ENCODE measurements around the gene TMEM132E. TPM values are rescaled to one million over a fixed set of nuclear protein-coding genes. Genes with fewer than 3 reads are reported as not detected.

Gene TMEM132E
- total and polyA plus RNA-seq, 10 of the 15 experiments (the other 5 are each of a cell fraction or from before 2014, with no cell fraction given): not detected

DNA sequence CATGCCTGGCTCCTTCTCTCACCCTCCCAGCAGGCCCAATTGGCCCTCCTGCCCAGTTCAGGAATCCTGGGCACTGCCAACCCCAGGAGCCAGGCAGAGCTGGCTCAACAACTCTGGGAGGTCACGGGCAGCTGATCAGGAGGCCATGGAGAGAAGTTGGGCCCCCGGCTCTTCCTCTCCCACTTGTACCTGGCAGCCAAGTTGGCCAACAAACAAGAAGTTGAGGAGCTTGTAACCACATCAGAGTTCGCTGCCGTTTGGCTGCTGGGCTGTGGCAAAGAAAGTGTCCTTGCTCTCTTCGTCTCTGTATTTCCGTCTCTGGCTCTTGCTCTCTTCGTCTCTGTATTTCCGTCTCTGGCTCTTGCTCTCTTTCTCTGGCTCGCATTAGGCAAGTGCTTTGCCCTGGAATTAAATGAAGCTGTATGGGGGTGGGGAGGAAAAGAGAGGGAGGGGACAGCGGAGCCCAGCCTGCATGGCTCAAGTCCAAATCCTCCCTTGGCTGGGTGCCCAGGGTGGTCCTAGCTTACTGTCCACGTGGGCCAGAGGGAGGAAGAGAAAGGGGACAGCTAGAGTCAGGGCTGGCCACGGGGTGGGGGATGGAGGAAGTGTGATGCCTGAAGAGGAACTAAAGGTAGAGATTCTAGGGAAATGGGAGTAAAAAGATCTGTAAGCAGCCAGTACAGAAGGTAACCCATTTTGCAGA lies 7.8 kb upstream of the TMEM132E start (continued):
- TF ChIP-seq, protein P1, sequence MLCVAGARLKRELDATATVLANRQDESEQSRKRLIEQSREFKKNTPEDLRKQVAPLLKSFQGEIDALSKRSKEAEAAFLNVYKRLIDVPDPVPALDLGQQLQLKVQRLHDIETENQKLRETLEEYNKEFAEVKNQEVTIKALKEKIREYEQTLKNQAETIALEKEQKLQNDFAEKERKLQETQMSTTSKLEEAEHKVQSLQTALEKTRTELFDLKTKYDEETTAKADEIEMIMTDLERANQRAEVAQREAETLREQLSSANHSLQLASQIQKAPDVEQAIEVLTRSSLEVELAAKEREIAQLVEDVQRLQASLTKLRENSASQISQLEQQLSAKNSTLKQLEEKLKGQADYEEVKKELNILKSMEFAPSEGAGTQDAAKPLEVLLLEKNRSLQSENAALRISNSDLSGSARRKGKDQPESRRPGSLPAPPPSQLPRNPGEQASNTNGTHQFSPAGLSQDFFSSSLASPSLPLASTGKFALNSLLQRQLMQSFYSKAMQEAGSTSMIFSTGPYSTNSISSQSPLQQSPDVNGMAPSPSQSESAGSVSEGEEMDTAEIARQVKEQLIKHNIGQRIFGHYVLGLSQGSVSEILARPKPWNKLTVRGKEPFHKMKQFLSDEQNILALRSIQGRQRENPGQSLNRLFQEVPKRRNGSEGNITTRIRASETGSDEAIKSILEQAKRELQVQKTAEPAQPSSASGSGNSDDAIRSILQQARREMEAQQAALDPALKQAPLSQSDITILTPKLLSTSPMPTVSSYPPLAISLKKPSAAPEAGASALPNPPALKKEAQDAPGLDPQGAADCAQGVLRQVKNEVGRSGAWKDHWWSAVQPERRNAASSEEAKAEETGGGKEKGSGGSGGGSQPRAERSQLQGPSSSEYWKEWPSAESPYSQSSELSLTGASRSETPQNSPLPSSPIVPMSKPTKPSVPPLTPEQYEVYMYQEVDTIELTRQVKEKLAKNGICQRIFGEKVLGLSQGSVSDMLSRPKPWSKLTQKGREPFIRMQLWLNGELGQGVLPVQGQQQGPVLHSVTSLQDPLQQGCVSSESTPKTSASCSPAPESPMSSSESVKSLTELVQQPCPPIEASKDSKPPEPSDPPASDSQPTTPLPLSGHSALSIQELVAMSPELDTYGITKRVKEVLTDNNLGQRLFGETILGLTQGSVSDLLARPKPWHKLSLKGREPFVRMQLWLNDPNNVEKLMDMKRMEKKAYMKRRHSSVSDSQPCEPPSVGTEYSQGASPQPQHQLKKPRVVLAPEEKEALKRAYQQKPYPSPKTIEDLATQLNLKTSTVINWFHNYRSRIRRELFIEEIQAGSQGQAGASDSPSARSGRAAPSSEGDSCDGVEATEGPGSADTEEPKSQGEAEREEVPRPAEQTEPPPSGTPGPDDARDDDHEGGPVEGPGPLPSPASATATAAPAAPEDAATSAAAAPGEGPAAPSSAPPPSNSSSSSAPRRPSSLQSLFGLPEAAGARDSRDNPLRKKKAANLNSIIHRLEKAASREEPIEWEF (IDR thresholded peaks at IDR 0.05; ENCODE audit: insufficient replicate concordance, low read depth, low read length): no peak
- TF ChIP-seq RB1 (IDR thresholded peaks at IDR 0.05; ENCODE audit: borderline replicate concordance) (no peak), ZNF622 (IDR thresholded peaks at IDR 0.05) (no peak)

DNA sequence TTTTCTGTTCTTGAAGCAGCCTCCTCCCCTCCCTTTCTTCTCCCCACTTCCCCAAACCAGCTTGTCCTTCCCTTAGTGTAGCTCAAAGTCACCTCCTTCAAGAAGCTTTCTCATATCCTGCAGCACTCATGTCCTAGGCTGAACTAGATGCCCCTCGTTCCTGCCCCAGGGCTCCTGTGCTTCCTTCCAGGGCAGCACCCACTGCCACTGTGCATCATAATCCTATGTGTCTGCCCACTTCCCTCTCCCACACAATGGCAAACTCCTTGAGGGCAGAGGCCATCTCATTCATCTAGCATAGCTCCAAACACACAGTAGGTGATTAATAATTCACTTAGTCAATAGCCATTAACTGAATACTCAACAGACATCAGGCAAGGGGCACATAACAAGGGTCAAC lies 6.9 kb upstream of the TMEM132E start:
- ATAC-seq (no peak), FAIRE-seq (no peak), DNase-seq (ENCODE audit: low read depth, low spot score) (no peak)
- H3K9ac ChIP-seq (ENCODE audit: control insufficient read depth, insufficient read depth, low read length): no peak overlapping the region
- H3K36me3 ChIP-seq (ENCODE audit: control insufficient read depth in 2 of 2, insufficient read depth in 2 of 2, low read length in 1 of 2): no peaks in the 10 kb centered on the region
- H2AFZ ChIP-seq (ENCODE audit: control insufficient read depth, low read depth, low read length): no peak overlapping the region
- H3K9me3 ChIP-seq (replicated peaks; ENCODE audit: control insufficient read depth, insufficient read depth, low read length): no peaks in the 10 kb centered on the region
- H4K20me1 ChIP-seq (ENCODE audit: control insufficient read depth, insufficient read depth): no peaks in the 10 kb centered on the region
- intact Hi-C loops (cut with micrococcal nuclease; ENCODE audit: unreplicated experiment) (no loop called here), in situ Hi-C loops (cut with MboI) (no loop called here)
- no peaks in the 10 kb centered on the region for H3K79me2 ChIP-seq (ENCODE audit: control insufficient read depth, insufficient read depth, low read length)
- no peaks in the 10 kb centered on the region for H3K4me1 ChIP-seq (ENCODE audit: control insufficient read depth, insufficient read depth, low read length)
- RAD21 ChIA-PET (ENCODE audit: unreplicated experiment): no interaction called here
- no peak for TF ChIP-seq ZNF217 (IDR thresholded peaks at IDR 0.05)
- TF ChIP-seq STAT3 (IDR thresholded peaks at IDR 0.05; ENCODE audit: low read depth, low read length): no peak
- TF ChIP-seq IRF4 (IDR thresholded peaks at IDR 0.05; ENCODE audit: low read depth, low read length): no peak
- no peak for TF ChIP-seq MTA2 (IDR thresholded peaks at IDR 0.05; ENCODE audit: low read depth)
- TF ChIP-seq, protein P2, sequence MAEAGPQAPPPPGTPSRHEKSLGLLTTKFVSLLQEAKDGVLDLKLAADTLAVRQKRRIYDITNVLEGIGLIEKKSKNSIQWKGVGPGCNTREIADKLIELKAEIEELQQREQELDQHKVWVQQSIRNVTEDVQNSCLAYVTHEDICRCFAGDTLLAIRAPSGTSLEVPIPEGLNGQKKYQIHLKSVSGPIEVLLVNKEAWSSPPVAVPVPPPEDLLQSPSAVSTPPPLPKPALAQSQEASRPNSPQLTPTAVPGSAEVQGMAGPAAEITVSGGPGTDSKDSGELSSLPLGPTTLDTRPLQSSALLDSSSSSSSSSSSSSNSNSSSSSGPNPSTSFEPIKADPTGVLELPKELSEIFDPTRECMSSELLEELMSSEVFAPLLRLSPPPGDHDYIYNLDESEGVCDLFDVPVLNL (IDR thresholded peaks at IDR 0.05; ENCODE audit: low read depth, low read length): no peak
- TF ChIP-seq IKZF2 (IDR thresholded peaks at IDR 0.05): no peak
- TF ChIP-seq, protein P3, sequence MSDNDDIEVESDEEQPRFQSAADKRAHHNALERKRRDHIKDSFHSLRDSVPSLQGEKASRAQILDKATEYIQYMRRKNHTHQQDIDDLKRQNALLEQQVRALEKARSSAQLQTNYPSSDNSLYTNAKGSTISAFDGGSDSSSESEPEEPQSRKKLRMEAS (IDR thresholded peaks at IDR 0.05; ENCODE audit: low read depth, low read length): no peak
- TF ChIP-seq TCF12 (IDR thresholded peaks at IDR 0.05; ENCODE audit: low read depth, low read length): no peak
- TF ChIP-seq RAD21 (IDR thresholded peaks at IDR 0.05; ENCODE audit: insufficient read depth, low read depth, low read length): no peak
- TF ChIP-seq, protein P4, sequence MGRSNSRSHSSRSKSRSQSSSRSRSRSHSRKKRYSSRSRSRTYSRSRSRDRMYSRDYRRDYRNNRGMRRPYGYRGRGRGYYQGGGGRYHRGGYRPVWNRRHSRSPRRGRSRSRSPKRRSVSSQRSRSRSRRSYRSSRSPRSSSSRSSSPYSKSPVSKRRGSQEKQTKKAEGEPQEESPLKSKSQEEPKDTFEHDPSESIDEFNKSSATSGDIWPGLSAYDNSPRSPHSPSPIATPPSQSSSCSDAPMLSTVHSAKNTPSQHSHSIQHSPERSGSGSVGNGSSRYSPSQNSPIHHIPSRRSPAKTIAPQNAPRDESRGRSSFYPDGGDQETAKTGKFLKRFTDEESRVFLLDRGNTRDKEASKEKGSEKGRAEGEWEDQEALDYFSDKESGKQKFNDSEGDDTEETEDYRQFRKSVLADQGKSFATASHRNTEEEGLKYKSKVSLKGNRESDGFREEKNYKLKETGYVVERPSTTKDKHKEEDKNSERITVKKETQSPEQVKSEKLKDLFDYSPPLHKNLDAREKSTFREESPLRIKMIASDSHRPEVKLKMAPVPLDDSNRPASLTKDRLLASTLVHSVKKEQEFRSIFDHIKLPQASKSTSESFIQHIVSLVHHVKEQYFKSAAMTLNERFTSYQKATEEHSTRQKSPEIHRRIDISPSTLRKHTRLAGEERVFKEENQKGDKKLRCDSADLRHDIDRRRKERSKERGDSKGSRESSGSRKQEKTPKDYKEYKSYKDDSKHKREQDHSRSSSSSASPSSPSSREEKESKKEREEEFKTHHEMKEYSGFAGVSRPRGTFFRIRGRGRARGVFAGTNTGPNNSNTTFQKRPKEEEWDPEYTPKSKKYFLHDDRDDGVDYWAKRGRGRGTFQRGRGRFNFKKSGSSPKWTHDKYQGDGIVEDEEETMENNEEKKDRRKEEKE (IDR thresholded peaks at IDR 0.05): no peak
- peaks cover 0 to 10% of the 10 kb centered on the region in 2 experiments; a peak in 1 of 4 replicates for H3K27me3 ChIP-seq (replicated peaks in 1 of 2; ENCODE audit: control insufficient read depth in 2 of 2, insufficient read depth in 2 of 2, low read length in 1 of 2)
- WGBS (ENCODE audit: insufficient coverage, insufficient replicate concordance, low lambda C conversion rate, missing lambda C conversion rate): 0% methylated on average over 1 of the region's 1 CpG
- no peak overlapping the region for H3K4me3 ChIP-seq
- no TSS peak for BruUV-seq (replicated peaks)
- H3K27ac ChIP-seq (ENCODE audit: control insufficient read depth, insufficient read depth): no peak overlapping the region
- SMC1A ChIA-PET (ENCODE audit: uncharacterized antibody, unreplicated experiment): no interaction called here
- no peak overlapping the region for H3K4me2 ChIP-seq (ENCODE audit: control insufficient read depth, insufficient read depth)
- CTCF ChIA-PET: no interaction called here
- POLR2A ChIA-PET: no interaction called here

Data from GM12878 (cell line).